ENCODE results near the gene TSHZ2.
"Not testable (repeated sequence)": the region's sequence is repeated elsewhere in the genome, so short reads cannot be mapped to it uniquely, and the experiment has no call there.

The TSHZ2 gene

DNA sequence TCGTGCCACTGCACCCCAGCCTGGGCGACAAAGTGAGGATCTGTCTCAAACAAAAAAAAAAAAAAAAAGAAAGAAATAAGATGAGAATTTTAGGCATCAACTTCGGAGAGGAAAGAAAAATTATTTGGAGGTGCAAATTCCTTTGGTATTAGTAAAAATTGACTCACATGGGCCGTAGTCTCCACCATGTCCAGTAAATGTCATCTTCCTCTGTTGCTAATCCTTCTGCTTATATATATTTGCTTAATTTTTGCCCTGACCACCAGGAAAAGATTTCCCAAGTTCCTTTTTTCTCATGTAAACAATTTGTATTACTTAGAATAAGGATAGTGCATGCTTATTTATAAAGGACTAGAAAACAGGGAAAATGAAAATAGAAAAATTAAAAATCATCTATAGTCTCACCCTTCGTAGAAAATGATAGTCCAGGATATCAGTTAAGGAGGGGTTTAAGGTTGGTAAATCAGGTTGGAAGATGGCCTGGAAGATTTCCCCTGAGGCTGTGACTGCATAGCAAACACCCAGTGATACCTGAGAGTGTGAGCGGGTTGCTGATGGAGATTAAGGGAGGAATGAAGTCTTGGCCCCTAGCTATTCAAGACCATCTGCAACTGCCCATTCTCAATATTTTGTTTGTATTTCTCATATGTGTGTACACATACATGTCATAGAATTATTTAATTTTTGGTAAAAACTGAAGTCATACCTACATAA, 380.7 kb downstream of the TSHZ2 start:
- no peak for DNase-seq (ENCODE audit: low spot score)

DNA sequence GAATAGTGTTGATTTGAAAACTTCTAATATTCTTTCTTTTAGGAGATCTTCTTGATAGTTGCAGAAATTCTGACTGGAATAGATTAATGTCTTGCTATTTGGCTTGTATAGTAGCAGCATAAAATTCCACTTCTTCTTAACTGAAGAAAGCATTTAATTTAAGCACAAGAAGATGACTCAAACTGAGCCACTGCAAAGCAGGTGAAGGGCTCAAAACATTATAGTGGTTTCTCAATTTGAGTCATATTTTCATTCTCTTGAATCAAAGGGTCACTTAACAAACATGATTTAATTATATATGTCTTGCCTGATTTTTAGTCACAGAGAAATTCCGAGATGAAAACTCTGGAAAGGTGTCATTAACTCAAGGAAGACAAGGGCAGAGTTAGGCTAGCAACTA, 382.2 kb downstream of the TSHZ2 start:
- DNase-seq (ENCODE audit: low spot score): no peak

DNA sequence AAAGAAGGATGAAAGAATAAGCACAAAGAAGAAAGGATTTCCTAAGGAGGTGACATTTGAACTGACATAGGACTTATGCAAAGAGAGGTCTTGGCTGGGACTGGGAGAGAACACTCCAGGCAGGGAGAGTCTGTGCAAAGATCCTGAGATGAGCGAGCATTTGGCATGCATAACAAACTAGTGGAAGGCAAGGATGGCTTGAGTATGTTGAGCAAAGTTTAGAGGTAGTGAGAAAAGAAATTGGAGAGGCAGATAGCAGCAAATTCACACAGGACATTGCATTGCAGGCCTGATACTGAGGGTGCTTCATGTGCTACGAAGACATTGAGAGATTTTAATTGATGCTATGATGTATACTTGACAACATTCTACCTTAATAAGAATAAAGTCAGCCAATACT, 383.6 kb downstream of the TSHZ2 start:
- no peak for DNase-seq (ENCODE audit: low spot score)

DNA sequence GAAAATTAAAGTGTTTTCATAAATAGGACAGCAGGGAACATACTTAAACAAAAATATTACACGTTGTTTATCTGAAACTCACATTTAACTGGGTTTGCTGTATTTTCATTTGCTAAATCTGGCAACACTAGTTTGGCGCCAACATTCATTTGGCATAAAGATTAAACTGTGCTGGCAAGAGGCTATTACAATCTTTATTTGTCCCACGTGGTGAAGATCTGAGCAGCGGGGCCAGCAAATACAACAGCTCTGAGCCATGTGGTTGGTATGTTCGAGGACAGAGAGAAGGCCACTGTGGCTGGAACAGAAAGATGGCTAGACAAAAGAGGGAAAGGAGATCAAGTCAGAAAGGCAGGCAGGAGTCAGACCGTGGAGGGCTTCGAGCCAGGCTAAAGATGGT, 387.3 kb downstream of the TSHZ2 start:
- no peak for DNase-seq (ENCODE audit: low spot score)

DNA sequence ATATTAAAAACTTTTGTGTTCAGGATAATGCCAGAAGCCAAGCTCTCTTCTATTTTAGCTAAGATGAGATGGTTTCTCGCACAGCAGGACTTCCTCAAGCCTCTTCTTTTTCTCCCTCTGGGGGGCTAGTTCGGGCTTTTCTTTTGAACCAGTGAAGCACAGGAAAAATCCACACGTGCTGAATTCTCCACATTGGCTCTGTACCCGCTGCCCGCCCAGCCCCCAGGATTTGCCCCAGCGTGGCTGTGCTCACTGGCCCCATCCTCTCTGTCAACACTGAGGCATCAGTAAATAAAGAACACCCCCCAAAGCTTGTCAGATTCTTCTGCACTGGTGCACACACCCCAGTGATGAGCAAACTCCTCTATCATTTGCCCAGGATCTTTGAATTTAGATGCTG, 388.7 kb downstream of the TSHZ2 start:
- no peak for DNase-seq (ENCODE audit: low spot score)

DNA sequence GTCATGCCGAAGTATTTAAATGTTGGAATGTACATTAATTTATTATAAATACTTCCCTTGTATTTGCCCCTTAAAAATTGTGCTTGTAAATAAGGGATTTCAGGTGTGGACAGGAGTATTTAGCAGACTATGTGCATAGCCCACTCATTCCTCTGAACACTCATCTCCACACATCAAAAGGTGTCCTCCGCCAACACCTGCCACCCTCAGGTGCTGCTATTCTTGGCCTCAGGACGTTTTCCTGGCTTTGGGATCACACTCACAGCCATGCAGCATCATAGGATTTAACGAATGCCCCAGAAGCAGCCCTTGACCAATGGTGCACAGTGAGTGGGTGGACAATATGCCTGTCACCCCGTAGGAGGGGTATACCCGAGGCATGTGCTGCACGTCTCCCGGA, 390.6 kb downstream of the TSHZ2 start:
- DNase-seq (ENCODE audit: low spot score): no peak

DNA sequence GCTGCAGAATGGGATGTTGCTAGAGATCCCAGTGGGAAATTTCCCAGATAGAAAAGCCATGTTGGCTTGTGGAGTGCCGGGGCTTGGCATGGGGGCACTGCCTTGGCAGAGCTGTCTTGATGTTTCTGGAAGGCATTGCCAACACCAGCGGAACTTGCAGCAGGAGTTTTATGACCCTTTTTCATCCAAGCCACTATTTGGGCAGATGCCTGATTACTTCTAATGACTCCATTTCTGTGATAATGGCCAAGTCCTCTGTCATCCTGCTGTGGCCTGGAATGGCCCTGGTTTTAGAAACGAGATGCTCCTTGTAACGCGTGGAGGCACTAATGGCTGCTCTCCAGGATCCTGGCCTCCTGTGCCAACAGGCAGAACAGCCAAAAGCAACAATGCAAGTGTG, 392.5 kb downstream of the TSHZ2 start:
- DNase-seq (ENCODE audit: low spot score): no peak

DNA sequence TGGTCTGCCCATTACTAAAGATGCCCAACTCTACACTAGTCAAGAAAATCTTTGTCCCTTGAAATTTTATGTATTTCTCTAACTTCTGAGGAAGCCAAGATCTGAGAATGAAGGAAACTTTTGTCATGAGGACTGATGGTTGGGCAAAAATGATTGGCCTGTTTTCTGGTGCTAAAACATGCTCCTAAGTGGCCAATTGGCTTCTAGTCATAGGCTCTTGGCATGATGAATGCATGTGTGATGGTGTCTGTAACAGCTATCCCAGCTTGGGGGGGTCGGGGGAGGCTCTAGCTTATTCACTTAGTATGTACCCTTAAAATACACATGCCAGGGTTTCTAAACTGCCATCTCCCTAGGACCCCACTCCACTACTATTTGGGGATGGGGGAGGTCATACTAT, 392.9 kb downstream of the TSHZ2 start:
- DNase-seq (ENCODE audit: low spot score): no peak

DNA sequence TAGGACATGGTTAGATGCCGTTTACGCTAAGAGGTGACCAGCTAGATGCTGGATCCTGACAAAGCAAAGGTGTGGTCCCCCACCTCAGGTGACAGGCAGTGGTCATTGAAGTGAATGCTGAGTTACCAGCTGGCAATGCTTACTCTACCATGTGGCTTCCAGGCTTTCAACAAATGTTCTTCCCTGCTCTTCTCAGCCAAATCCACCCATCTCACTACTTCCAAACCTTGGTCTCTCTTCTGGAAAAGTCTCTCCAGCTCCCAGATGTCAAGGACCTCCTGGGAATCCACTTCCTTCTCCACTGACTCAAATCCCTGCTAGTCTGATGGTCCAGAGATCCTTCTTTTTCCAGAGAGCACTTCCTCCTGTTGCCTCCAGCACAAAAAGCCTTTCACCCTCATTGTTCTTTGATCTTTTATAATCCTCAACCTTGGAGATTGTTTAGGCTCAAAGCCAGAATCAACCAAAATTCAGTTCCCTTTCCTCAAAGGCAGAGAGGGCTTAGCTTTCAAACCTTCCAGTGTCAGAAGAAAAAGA, 393.4 kb downstream of the TSHZ2 start:
- DNase-seq (ENCODE audit: low spot score): no peak

DNA sequence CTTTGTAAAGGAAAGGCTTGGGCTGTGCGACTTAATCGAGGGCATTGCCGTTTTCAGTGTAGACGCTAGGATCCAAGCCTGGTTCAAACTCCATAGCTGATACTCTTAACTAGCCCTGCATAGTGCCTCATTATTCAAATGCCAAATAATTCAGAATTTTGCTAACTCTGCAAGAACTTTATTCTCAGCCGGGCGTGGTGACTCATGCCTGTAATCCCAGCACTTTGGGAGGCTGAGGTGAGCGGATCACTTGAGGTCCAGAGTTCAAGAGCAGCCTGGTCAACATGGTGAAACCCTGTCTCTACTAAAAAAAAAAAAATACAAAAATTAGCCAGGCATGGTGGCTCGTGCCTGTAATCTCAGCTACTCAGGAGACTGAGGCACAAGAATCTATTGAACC, 394.8 kb downstream of the TSHZ2 start:
- DNase-seq (ENCODE audit: low spot score): not testable (repeated sequence)

DNA sequence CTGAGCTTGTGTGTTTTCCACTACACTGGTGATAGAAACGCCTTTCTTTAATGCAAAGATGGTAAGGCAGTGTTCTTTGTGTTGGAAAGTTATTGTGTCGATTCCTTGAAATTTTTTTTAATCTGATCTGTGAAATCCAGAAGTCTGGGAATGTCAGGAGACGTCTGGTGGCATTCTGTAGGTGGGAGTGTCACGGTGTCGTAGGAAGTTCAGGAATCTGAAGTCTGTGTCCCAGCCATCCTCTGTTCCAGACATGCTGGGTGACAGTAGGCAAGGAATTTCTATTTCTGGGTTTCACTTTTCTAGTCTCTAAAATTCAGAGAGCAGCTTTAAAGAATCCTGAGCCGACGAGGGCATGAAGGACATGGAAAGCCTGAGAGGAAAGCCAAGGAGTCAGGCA, 397.7 kb downstream of the TSHZ2 start:
- DNase-seq (ENCODE audit: low spot score): no peak

DNA sequence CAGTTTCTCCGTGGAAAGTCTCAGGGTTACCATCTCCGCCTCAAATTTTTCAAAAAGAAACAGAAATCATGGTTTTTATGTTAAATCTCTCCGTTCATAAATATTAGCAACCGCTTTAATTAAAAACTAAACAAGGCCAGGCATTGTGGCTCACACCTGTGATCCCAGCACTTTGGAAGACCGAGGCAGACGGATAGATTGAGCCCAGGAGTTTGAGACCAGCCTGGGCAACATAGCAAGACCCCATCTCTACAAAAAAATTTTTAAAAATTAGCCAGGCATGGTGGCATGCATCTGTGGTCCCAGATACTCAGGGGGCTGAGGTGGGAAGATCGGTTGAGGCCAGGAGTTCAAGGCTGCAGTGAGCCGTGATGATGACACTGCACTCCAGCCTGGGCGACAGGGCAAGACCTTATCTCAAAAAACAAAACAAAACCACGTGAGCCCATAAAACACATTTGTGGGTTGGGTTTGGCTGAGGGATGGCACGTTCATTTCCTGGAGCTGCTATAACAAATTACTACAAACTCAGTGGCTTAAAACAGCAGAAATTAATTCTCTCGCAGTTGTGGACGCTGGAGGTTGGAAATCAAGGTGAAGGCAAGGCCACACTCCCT, 398.3 kb downstream of the TSHZ2 start:
- no peak for DNase-seq (ENCODE audit: low spot score)

DNA sequence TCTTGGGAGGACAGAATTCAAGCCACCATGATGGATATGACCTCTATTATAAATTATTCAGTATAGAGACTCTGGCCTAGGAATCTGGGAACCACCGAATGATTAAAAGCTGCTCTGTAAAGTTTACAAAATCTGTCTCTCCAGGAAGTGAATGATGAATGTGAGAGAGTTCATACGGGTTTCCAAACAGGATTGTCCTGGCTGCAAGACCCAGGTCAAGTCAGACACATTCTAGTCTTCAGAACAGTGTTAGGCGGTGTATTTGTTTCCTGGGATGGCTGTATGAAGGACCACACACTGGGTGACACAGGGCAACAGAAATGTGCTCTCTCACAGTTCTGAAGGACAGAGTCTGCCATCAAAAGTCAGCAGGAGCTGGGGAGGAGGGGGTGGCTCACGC, 399.1 kb downstream of the TSHZ2 start:
- no peak for DNase-seq (ENCODE audit: low spot score)

DNA sequence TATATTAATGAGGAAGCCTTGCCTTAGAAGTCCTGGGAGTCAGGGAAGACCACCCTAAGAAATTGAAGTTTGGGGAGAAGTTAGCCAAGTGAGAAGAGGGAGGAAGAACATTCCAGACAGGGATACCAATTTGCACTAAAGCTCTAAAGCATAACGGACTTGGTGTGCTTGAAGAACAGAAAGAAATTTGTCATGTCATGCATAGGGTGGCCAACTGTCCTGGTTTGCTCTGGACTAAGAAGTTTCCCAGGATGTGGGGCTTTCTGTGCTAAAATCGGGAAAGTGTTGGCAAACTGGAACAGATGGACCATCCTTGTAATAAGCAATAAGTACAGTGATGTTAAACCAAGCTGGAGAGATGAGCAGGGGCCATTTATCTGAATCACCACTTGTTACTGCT, 403.9 kb downstream of the TSHZ2 start:
- no peak for DNase-seq (ENCODE audit: low spot score)

DNA sequence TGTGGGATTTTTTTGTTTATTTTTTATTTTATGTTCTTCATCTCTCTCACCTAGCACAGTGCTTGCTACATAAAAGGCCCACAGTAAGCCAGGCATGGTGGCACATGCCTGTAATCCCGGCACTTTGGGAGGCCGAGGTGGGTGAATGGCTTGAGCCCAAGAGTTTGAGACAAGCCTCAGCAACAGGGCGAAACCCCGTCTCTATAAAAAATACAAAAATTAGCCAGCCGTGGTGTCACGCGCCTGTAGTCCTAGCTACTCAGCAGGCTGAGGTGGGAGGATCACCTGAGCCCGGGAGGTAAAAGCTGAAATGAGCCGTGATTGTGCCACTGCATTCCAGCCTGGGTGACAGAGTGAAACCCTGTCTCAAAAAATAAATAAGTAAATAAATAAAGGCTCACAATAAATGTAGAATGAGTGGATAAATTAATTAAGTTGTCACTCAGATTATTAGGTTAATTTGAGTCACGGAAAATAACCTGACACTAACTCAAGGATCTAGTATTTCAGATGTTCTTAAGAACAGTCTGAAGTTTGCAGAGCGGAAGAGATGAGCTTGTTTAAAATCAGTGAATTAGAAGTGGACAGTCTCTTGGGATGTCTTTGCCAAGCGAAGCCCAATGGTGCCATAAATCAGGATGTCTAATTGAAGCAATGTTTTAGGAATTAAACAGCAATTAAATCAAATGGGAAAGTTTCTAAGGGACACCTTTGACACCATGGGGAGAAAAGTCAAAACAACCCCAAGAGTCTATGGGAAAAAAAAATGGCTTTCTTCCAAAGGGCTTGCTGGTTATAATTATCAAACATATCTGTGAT, 407.1 kb downstream of the TSHZ2 start:
- no peak for DNase-seq (ENCODE audit: low spot score)

DNA sequence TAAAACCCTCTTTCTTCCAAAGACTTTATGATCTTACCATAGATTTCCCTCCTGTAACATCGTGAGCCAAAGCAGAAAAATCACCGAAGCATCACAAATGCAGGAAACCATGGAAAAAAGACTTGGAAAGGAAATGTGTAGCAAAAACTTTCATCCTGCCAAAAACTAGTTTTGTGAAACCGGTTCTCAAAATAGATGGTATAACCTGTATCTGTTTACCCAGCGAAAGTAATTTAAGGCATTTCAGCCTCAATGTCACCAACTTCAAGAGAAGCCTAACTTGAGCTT, 407.6 kb downstream of the TSHZ2 start:
- no peak for DNase-seq (ENCODE audit: low spot score)

DNA sequence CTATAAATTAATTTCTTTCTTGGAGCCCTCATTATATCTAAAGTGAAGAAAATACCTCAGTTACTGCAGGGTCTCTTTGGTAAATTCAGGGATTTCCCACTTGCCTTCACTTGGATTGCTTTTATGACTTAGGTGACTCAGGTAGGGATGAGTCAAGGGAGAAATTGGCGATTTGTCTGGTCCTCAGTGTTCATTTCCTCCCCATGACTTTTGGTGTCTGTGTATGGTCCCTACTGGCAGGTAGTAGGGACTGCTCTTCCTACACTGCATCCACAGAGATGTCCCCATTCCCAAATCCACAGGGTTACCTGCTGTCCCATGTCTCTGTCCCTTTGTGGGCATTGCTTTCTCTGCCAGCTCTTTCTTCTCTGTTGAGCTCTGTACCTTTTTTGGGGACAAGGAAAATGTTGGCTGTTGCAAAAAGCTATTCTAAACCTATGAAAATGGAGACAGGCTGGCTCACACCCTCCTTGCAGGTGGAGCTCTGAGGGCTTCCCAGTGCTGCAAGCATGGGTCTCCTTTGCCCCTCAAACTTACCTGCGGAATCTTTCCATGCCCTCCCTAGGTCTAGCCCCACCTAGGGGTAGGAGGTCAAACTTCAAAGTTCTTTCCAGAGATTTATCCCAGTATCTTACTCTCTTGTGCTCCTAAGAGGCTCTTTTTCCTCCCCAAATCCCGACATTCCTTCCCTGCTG, 409.6 kb downstream of the TSHZ2 start:
- no peak for DNase-seq (ENCODE audit: low spot score)

DNA sequence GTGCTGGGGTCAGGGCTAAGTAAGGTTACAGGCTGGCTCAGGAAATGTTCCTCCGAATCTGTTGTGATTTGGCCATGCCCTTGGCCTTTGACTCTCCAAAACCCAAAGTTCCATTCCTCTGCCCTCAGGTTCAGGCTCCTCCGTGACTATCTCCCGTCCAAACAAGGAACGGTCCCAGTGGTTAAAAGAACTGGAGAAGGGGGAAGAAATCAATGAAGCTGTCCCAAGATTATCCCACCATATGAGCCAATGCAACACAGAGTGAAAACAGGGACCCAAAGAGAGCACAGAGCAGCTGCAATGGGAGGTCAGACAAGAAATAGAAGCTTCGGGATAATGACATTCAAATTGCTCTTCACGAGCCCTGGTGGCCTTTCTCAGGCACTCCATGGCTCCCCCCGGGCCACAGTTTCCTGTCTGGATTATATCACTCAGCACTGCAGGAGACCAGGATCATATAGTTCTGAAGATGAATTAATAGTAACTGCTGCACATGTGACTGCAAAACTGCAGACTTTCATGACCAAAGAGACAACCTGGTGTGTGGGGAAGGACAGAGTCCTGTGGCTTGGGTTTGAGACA, 410.2 kb downstream of the TSHZ2 start:
- no peak for DNase-seq (ENCODE audit: low spot score)

DNA sequence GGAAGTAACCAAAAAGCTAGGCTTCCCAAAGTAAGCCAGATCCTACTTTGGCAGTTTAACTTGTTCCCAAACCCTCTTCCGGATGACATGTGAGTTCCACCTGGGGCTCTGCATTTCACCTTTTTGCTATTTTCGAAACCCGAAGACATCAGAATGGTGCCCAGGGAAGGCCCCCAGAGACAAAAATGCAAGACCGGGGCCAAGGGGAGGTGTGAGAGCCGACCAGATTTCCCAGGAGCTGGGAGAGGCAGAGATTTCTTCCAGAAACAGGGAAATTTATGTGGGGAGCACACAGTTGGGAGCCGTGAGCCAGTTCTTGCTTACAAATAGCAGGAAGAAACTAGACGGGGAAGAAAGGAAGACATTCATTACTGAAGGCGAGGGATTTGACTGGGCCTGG, 411.8 kb downstream of the TSHZ2 start:
- no peak for DNase-seq (ENCODE audit: low spot score)

DNA sequence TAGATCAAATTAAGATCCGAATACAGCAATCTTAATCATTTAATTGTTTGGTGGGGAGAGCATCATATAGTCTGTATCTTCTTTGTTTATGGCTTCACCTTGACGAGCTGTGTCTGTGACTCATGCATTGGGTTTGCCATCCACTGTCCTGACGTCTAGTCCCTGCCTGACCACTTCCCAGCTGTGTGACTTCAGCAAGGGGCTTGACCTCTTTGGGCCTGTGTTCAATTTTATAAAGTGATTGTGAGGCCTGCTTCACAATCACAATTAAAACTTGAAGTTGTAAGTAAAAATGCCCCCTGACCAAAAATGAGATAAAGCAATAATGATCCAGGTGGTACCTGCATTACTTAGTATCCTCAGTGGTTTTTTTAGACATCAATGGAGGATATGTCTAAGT, 412.2 kb downstream of the TSHZ2 start:
- no peak for DNase-seq (ENCODE audit: low spot score)

DNA sequence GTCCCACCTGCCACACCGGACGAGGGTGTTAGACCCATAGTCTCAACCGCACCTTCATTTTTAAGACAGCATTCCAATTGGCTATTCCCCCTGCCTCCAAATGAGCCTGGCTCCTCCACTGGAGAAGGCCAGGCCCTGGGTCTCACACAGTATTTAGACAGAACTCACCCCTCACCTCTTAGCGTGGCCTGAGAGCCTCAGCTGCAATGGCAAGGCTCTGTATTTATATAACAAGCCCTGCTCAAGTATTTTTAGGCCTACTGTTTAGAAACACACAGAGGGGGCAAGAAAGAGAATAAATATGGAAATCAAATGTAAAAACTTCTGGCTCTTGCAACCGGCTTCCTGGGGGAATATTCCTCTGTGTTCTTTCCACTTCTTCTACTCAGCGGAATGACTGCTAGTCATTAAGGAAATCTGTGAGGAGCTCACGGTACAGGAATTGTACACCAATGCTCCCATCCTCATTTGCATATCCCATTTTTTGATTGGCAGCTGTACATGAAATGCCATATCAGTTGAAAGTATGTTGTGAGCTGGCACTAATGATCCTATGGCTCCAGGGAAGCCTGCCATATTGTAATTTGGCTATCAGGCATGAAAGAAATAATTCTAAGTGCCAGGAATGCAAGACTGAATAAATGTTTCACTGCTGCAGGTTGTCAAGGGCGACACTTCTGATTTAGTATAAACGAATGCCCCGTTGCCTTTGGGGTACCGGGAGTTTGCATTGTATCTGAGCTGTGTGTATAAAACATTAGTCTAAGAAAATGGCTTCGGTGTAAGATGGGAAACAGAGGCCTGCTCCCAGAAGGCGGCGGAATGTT, 414.0 kb downstream of the TSHZ2 start:
- DNase-seq (ENCODE audit: low spot score): no peak
